Esophagus squamous epithelium (tissue), 5 donors: Measurements from ENCODE around the gene GALNT11. TPM values are rescaled to one million over a fixed set of nuclear protein-coding genes. Genes with fewer than 3 reads are reported as not detected.

Source experiments
- DNase-seq: peaks from one replicate; lab custom pipeline; 2025; lab: John Stamatoyannopoulos, UW
- H3K27ac ChIP-seq, 4 donors: fragments of 200-600 bp; sonication (generic); one replicate each; pipeline ENCODE4 v1.5.1; 2016 to 2019; ENCODE audit warnings: mild to moderate bottlenecking in 1 of 4
- H3K27me3 ChIP-seq, 4 donors: fragments of 200-600 bp; sonication (generic); 1 replicate in 3 of 4; 2 replicates in 1 of 4; pipeline versions ENCODE4 v1.5.1 to v1.6.0; 2017 to 2021; ENCODE audit warnings: antibody characterized with exemption in 1 of 4
- H3K36me3 ChIP-seq, 3 donors: fragments of 200-600 bp; sonication (generic); one replicate each; pipeline ENCODE4 v1.5.1; 2016 to 2019
- H3K4me1 ChIP-seq, 3 donors: fragments of 200-600 bp; sonication (generic); one replicate each; pipeline ENCODE4 v1.5.1; 2017 to 2019
- H3K4me3 ChIP-seq, 4 donors: fragments of 200-600 bp; sonication (generic); 1 replicate in 3 of 4; 2 replicates in 1 of 4; pipeline ENCODE4 v1.5.1; 2016 to 2019; ENCODE audit warnings: mild to moderate bottlenecking in 2 of 4, moderate library complexity in 1 of 4
- H3K9me3 ChIP-seq, 3 donors: fragments of 200-600 bp; sonication (generic); one replicate each; pipeline ENCODE4 v1.5.1; 2016 to 2019
- CTCF ChIP-seq, 6 experiments: fragments of 450-650 bp in 4 of 6; fragments of 200-600 bp in 2 of 6; sonication (generic) in 2 of 6; IDR thresholded peaks; one replicate each; pipeline ENCODE4 v1.5.1; 2016 to 2019; ENCODE audit warnings: antibody characterized with exemption in 6 of 6, mild to moderate bottlenecking in 4 of 6, moderate library complexity in 4 of 6
- POLR2A ChIP-seq, 4 donors: fragments of 450-650 bp; IDR thresholded peaks; one replicate each; pipeline ENCODE4 v1.6.1; 2017; ENCODE audit warnings: antibody characterized with exemption in 4 of 4, mild to moderate bottlenecking in 4 of 4, moderate library complexity in 3 of 4
- WGBS, 2 donors: methylation state at CpG; one replicate each; pipeline ENCODE4 v1.1.5; 2018; 5-methylcytosine and 5-hydroxymethylcytosine counted together
- intact Hi-C: fragments of 100-400 bp; cut with DNase I; formaldehyde crosslinking; loops from one replicate; pipeline ENCODE4 v1.15.0; 2022
- total RNA-seq, 4 donors: library from RNA; depleted of rRNA; stranded (reverse); fragments of >200 nt; gene quantifications; one replicate each; pipeline ENCODE4 v1.1.0, GENCODE V29; 2016
- donor health status: DM: yes; HTN: yes; CAD: no.

Gene GALNT11
- total RNA-seq, 4 donors from 2014 or later: 26.9 to 53.3 (median 33.6) TPM

- no peaks in the 10 kb centered on the region for H3K9me3 ChIP-seq
- 74 to 84% methylated on average over 7 of the region's 7 CpGs for WGBS, 2 donors
- no peaks in the 10 kb centered on the region for H3K4me1 ChIP-seq
- H3K27me3 ChIP-seq: no peaks in the 10 kb centered on the region
- TF ChIP-seq POLR2A (IDR thresholded peaks at IDR 0.05) (no peak), CTCF (IDR thresholded peaks at IDR 0.05) (no peak)
- DNase-seq: no peak
- intact Hi-C loops: no loop called here
- H3K27ac ChIP-seq: no peak overlapping the region
- H3K4me3 ChIP-seq: no peak overlapping the region
- H3K36me3 ChIP-seq: peaks cover 0 to 81% (median 11%) of the 10 kb centered on the region in 3 donors
Measured at GRCh38 chr7:152108359-152108758, 82.9 kb downstream of the GALNT11 start.

GRCh38 chr7:152112829-152113228, 87.4 kb downstream of the GALNT11 start:
- H3K4me1 ChIP-seq: no peaks in the 10 kb centered on the region
- TF ChIP-seq POLR2A (IDR thresholded peaks at IDR 0.05) (no peak), CTCF (IDR thresholded peaks at IDR 0.05) (no peak)
- peaks cover 0 to 88% (median 19%) of the 10 kb centered on the region in 3 donors for H3K36me3 ChIP-seq
- intact Hi-C loops: no loop called here
- no peak overlapping the region for H3K4me3 ChIP-seq
- no peaks in the 10 kb centered on the region for H3K9me3 ChIP-seq
- no peaks in the 10 kb centered on the region for H3K27me3 ChIP-seq
- no peak overlapping the region for H3K27ac ChIP-seq
- no peak for DNase-seq

GRCh38 chr7:152115021-152115718, 89.7 kb downstream of the GALNT11 start:
- TF ChIP-seq CTCF (IDR thresholded peaks at IDR 0.05): no peak
- no peak for TF ChIP-seq POLR2A (IDR thresholded peaks at IDR 0.05)
- no peaks in the 10 kb centered on the region for H3K9me3 ChIP-seq
- no peak overlapping the region for H3K27ac ChIP-seq
- no peaks in the 10 kb centered on the region for H3K27me3 ChIP-seq
- WGBS, 2 donors: 85 to 95% methylated on average over 9 of the region's 9 CpGs
- no peaks in the 10 kb centered on the region for H3K4me1 ChIP-seq
- H3K36me3 ChIP-seq: peaks cover 0 to 91% (median 35%) of the 10 kb centered on the region in 3 donors
- intact Hi-C loops: no loop called here
- DNase-seq: no peak
- H3K4me3 ChIP-seq: no peak overlapping the region

GRCh38 chr7:152117356-152117755, 91.9 kb downstream of the GALNT11 start:
- Histone ChIP-seq H3K36me3 (peaks cover 6 to 95% (median 41%) of the 10 kb centered on the region in 3 donors), H3K27me3 (no peaks in the 10 kb centered on the region), H3K4me1 (no peaks in the 10 kb centered on the region), H3K4me3 (no peak overlapping the region), H3K9me3 (no peaks in the 10 kb centered on the region), H3K27ac (no peak overlapping the region)
- intact Hi-C loops: no loop called here
- 88 to 90% methylated on average over 8 of the region's 8 CpGs for WGBS, 2 donors
- TF ChIP-seq POLR2A (IDR thresholded peaks at IDR 0.05) (no peak), CTCF (IDR thresholded peaks at IDR 0.05) (no peak)
- DNase-seq: no peak

- no peak overlapping the region for H3K4me3 ChIP-seq
- H3K9me3 ChIP-seq: peaks cover 0 to 15% (median 6%) of the 10 kb centered on the region in 3 donors
- no peaks in the 10 kb centered on the region for H3K4me1 ChIP-seq
- H3K27me3 ChIP-seq: no peaks in the 10 kb centered on the region
- H3K27ac ChIP-seq: no peak overlapping the region
- H3K36me3 ChIP-seq: peaks cover 12 to 100% (median 38%) of the 10 kb centered on the region in 3 donors
- no peak for DNase-seq
- intact Hi-C loops: no loop called here
- TF ChIP-seq POLR2A (IDR thresholded peaks at IDR 0.05) (no peak), CTCF (IDR thresholded peaks at IDR 0.05) (no peak)
- 95 to 96% methylated on average over 4 to 6 of the region's 6 CpGs for WGBS, 2 donors
Measured at GRCh38 chr7:152120210-152120609, 94.7 kb downstream of the GALNT11 start.
